Spinal cord (tissue), 10 donors: ENCODE results near the gene SAMD11. TPM values are rescaled to one million over a fixed set of nuclear protein-coding genes. Genes with fewer than 3 reads are reported as not detected.

Experiments
- DNase-seq, 6 donors: peaks; one replicate each; pipeline versions ENCODE4 v3.0.0 to v3.0.0-alpha.2; 2013 to 2015; ENCODE audit warnings: low spot score in 6 of 6, low read depth in 4 of 6
- H3K27ac ChIP-seq: one replicate; pipeline ENCODE4 v1.5.1; 2013; ENCODE audit warnings: low read depth, low read length, control low read depth
- H3K27me3 ChIP-seq: one replicate; pipeline ENCODE4 v1.6.1; 2013; ENCODE audit warnings: low read length; ENCODE audit not compliant: control insufficient read depth, insufficient read depth
- H3K36me3 ChIP-seq: one replicate; pipeline ENCODE4 v1.6.1; 2013; ENCODE audit warnings: low read length; ENCODE audit not compliant: control insufficient read depth, insufficient read depth
- H3K4me1 ChIP-seq: one replicate; pipeline ENCODE4 v1.6.1; 2013; ENCODE audit warnings: low read length; ENCODE audit not compliant: control insufficient read depth, insufficient read depth
- H3K4me3 ChIP-seq: one replicate; pipeline ENCODE4 v1.5.1; 2013; ENCODE audit warnings: low read depth, low read length, control low read depth
- H3K9me3 ChIP-seq: one replicate; pipeline ENCODE4 v1.6.1; 2013; ENCODE audit warnings: low read length; ENCODE audit not compliant: control insufficient read depth, insufficient read depth
- WGBS: methylation state at CpG from one replicate; pipeline ENCODE4 v1.1.5; 2013; ENCODE audit warnings: missing lambda C conversion rate; ENCODE audit not compliant: insufficient coverage; 5-methylcytosine and 5-hydroxymethylcytosine counted together
- polyA plus RNA-seq, 2 donors: library from polyadenylated mRNA; unstranded; fragments of 120-200 nt; gene quantifications; one replicate each; pipeline ENCODE4 v1.2.1, GENCODE V29; 2013; ENCODE audit not compliant: insufficient read length in 2 of 2
- total RNA-seq, 2 donors: library from RNA; depleted of rRNA in 1 of 2; stranded (reverse); fragments of 120-200 nt in 1 of 2; fragments of >200 nt in 1 of 2; gene quantifications; one replicate each; pipeline versions ENCODE4 v1.2.3 to v1.2.4, GENCODE V29; 2013 to 2014
- donor health status: healthy.

The SAMD11 gene
- total and polyA plus RNA-seq, 4 donors = 12.0 to 36.9 (median 28.9) TPM

- Histone ChIP-seq H3K27ac (no peak overlapping the region), H3K4me1 (peaks cover 6% of the 10 kb centered on the region), H3K4me3 (no peak overlapping the region), H3K9me3 (no peaks in the 10 kb centered on the region), H3K36me3 (peaks cover 100% of the 10 kb centered on the region), H3K27me3 (no peaks in the 10 kb centered on the region)
- DNase-seq = no peak
- 83% methylated on average over 7 of the region's 7 CpGs for WGBS
Measured at GRCh38 chr1:952603-953002, 28.9 kb downstream of the SAMD11 start.

DNA sequence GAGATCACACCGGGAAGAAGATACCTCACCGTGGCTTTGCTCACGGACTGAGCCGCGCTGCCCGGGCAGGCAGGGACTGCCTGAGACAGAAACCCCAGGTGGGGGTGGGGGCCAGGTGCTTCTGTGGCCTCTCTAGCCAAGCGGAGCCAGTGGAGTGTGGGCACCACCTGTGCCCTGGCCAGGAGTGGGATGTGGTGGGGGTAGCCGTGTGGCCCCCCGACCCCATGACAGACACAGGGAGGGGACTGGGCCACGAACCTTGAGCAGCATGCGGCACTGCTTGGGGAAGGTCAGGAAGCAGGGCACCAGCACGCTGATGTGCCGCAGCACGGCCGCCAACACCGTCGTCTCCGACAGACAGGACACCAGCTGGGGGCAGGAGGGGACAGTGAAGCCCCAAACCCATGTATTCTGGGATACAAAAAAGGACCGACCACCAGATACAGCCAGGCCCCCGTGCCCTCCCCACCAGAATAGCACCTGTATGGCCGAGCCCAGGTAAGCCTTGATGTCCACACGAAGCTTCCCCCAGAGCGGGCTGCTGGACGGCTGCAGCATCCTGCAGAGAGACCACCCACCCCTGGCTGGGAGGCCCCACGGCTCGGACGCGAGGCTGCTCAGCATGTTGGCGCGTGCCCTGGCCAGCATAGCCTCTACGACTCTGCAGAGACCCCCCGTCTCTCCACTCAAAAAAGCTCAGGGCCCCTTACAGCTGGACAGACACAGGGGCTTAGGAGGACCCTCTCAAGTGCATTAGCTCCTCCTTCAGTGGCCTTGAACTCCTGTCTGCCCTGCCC is 30.0 kb downstream of the SAMD11 start:
- no peak for DNase-seq
- Histone ChIP-seq H3K36me3 (peaks cover 90% of the 10 kb centered on the region), H3K27ac (no peak overlapping the region), H3K9me3 (no peaks in the 10 kb centered on the region), H3K27me3 (no peaks in the 10 kb centered on the region), H3K4me3 (no peak overlapping the region), H3K4me1 (peaks cover 17% of the 10 kb centered on the region)
- WGBS = 87% methylated on average over 32 of the region's 32 CpGs

DNA sequence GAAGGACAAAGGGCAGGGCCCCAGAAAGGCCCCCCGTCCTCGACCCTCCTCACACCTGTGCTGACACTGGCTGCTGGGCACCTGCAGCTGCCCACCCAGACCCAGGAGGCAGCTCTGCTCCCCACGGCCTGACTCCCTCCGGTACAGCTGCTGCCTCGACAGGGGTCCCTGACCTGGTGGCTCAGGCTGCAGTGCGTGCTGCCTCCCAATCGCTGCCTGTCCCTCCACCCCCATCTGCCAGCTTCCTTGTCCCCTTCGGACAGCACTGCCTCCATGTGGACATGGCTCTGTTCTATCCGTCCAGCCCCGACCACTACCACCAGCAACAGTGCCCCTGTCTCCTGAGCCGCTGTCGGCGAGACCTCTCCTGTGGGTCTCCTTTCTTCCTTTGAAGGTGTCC is 31.2 kb downstream of the SAMD11 start:
- Histone ChIP-seq H3K4me3 (no peak overlapping the region), H3K9me3 (no peaks in the 10 kb centered on the region), H3K27me3 (no peaks in the 10 kb centered on the region), H3K27ac (no peak overlapping the region), H3K4me1 (peaks cover 23% of the 10 kb centered on the region), H3K36me3 (peaks cover 78% of the 10 kb centered on the region)
- 80% methylated on average over 13 of the region's 13 CpGs for WGBS
- no peak for DNase-seq

DNA sequence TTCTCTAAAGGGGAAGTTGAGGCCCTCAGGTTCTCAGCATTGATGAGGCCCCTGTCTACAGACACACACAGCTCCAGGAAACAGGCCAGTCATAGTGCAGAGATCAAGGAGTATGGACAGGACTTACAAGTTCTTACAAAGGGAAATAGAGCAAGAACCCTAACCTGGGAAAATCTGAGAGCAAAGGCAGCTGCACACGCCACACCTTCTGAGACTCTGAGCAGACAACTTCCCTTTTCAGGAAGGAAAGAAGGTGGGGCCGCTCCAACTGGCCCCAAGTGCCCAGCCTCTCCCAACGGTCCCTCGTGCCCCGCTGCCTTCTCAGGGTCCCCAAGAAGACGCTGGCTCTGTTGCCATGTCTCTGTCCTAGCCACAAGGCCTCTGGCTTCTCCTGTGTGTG is 31.8 kb downstream of the SAMD11 start:
- H3K9me3 ChIP-seq = no peaks in the 10 kb centered on the region
- no peak overlapping the region for H3K27ac ChIP-seq
- H3K4me3 ChIP-seq = no peak overlapping the region
- no peak for DNase-seq
- peaks cover 72% of the 10 kb centered on the region for H3K36me3 ChIP-seq
- H3K4me1 ChIP-seq = peaks cover 28% of the 10 kb centered on the region
- H3K27me3 ChIP-seq = no peaks in the 10 kb centered on the region
- 95% methylated on average over 6 of the region's 6 CpGs for WGBS

DNA sequence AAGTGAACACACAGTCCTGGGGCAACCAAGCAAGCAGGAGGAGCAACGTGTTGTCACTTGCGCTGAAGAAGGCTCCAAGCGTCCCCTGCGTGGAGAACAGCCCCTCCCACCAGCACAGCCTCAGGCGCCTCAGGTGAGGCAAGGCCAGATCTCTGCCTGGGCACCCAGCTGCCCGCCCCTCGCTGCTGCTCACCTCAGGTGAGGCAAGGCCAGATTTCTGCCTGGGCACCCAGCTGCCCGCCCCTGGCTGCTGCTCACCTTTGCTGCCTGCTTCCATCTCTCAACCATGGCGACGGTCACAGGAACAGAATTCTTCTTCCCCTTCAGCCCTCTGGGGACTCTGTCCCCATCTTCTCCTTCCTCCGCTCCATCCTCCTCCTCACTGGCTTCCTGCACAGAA is 32.9 kb downstream of the SAMD11 start:
- Histone ChIP-seq H3K27ac (no peak overlapping the region), H3K4me1 (peaks cover 33% of the 10 kb centered on the region), H3K4me3 (no peak overlapping the region), H3K9me3 (no peaks in the 10 kb centered on the region), H3K27me3 (no peaks in the 10 kb centered on the region), H3K36me3 (peaks cover 65% of the 10 kb centered on the region)
- DNase-seq = no peak
- 96% methylated on average over 9 of the region's 11 CpGs for WGBS

DNA sequence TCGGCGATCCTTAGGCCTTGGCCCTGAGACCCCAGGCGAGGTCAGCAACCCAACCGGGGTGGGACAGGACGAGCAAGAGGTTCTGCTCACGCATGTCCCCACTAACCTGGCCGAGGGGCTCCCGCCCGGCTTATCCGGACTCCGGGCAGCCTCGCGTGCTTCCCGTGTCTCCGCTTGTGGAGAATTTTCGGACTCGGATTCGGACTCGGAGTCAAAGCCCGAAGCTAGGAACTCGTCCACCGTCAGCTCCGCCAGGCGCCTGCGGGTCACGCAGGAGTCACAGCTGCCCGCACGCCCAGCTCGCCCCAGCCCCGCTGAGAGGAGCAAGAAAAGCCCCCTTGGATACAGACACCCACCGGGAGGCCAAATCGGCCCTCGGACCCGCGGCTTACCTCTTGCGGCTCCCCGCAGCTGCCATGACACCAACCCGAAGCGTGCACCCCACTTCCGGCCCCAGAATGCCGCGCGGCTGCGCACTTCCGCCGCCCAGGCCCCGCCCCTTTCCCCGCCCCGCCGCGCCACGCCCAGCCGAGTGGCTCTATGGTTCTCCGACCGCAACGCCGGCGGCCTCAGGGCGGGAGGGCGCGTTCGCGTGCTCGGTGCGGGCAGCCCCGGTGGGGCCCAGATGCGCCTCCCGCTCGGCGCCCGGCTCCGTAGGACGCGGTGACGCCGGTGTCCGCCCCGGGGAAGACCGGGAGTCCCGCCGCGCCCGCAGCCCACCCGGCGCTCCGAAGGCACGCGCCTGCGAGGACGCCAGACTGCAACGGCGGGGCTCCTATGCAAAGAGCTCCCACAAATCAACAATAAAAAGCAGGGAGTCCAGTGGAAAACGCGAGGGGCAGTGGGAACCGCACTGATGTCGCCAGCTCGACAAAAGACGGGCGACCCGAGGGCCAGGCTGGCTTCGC is 35.4 kb downstream of the SAMD11 start, which contains the start of gene NOC2L:
Gene NOC2L, minus strand, starts transcription at position 434 of the 908 bp plus-strand sequence. Its CDS starts 16 bp downstream, at position 418.
- H3K4me1 ChIP-seq = peaks cover 35% of the 10 kb centered on the region
- DNase-seq = peak; percentile 43 to 96 (median 84)
- peak within 1 kb of the TSS; percentile 82 for H3K4me3 ChIP-seq
- H3K27me3 ChIP-seq = no peaks in the 10 kb centered on the region
- peaks cover 65% of the 10 kb centered on the region for H3K36me3 ChIP-seq
- H3K27ac ChIP-seq = no peak within 1 kb of the TSS
- no peaks in the 10 kb centered on the region for H3K9me3 ChIP-seq
- WGBS = 5% methylated on average over 88 of the region's 101 CpGs

- 29% methylated on average over 53 of the region's 57 CpGs for WGBS
- Histone ChIP-seq H3K9me3 (no peaks in the 10 kb centered on the region), H3K27ac (no peak overlapping the region), H3K27me3 (no peaks in the 10 kb centered on the region), H3K4me3 (peak overlapping the region; percentile 26), H3K4me1 (peaks cover 35% of the 10 kb centered on the region), H3K36me3 (peaks cover 63% of the 10 kb centered on the region)
- DNase-seq = no peak
Measured at GRCh38 chr1:959731-960362, 36.1 kb downstream of the SAMD11 start.

DNA sequence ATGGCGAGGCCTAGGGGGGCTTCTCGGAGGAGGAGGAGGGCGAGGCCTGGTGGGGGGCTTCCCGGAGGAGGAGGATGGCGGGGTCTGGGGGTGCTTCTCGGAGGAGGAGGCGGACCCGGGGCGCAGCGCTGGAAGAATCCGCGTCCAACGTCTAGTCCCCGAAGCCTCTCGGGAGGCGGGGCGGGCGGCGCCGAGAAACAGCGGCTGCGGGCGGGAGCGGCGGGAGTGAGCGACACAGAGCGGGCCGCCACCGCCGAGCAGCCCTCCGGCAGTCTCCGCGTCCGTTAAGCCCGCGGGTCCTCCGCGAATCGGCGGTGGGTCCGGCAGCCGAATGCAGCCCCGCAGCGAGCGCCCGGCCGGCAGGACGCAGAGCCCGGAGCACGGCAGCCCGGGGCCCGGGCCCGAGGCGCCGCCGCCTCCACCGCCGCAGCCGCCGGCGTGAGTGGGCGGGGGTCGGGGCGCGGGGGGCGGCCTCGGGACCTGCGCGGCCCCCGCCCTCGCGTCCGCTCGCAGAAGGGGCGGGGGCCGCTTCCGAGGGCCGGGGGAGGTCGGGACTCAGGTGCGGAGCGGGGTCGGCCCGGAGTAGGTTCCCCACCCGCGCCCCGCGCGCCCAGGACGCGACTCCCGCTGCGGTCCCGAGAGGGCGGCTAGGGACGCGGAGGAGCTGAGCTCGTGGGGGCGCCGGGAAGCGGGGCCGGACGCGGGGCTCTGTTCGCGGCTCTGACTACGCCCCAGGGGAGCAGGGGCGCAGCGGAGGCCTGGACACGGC is 36.8 kb downstream of the SAMD11 start, which contains the start of gene KLHL17:
Gene KLHL17, plus strand, starts transcription at position 222 of the 769 bp plus-strand sequence. Its CDS starts 110 bp downstream, at position 332.
- Histone ChIP-seq H3K27ac (no peak within 1 kb of the TSS), H3K4me1 (peaks cover 35% of the 10 kb centered on the region), H3K27me3 (peaks cover 4% of the 10 kb centered on the region), H3K36me3 (peaks cover 63% of the 10 kb centered on the region), H3K9me3 (no peaks in the 10 kb centered on the region), H3K4me3 (peak within 1 kb of the TSS; percentile 26)
- under 1% methylated on average over 109 of the region's 109 CpGs for WGBS
- DNase-seq = peak in 2 of 6 donors; percentile 81 to 87
